Prostate gland (tissue), 2 donors: ENCODE measurements around the gene RAB3C.

ENCODE experiments used
- POLR2A ChIP-seq: fragments of 450-650 bp; IDR thresholded peaks from one replicate; pipeline ENCODE4 v1.6.1; 2016; ENCODE audit warnings: antibody characterized with exemption, mild to moderate bottlenecking
- POLR2AphosphoS5 ChIP-seq: sonication (generic); formaldehyde crosslinking; IDR thresholded peaks from one replicate; pipeline ENCODE4 v1.6.1; 2017; ENCODE audit warnings: antibody characterized with exemption
- TF ChIP-seq, protein P1 (sequence below), 4 experiments: fragments of 200-600 bp in 2 of 4; fragments of 450-650 bp in 2 of 4; sonication (generic) in 2 of 4; IDR thresholded peaks; 1 replicate in 3 of 4; 2 replicates in 1 of 4; pipeline ENCODE4 v1.5.1; 2016 to 2019; ENCODE audit warnings: antibody characterized with exemption in 4 of 4, mild to moderate bottlenecking in 2 of 4, moderate library complexity in 2 of 4

- TF ChIP-seq, protein P1, sequence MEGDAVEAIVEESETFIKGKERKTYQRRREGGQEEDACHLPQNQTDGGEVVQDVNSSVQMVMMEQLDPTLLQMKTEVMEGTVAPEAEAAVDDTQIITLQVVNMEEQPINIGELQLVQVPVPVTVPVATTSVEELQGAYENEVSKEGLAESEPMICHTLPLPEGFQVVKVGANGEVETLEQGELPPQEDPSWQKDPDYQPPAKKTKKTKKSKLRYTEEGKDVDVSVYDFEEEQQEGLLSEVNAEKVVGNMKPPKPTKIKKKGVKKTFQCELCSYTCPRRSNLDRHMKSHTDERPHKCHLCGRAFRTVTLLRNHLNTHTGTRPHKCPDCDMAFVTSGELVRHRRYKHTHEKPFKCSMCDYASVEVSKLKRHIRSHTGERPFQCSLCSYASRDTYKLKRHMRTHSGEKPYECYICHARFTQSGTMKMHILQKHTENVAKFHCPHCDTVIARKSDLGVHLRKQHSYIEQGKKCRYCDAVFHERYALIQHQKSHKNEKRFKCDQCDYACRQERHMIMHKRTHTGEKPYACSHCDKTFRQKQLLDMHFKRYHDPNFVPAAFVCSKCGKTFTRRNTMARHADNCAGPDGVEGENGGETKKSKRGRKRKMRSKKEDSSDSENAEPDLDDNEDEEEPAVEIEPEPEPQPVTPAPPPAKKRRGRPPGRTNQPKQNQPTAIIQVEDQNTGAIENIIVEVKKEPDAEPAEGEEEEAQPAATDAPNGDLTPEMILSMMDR (IDR thresholded peaks at IDR 0.05), result no peak
- no peak for TF ChIP-seq POLR2A
- TF ChIP-seq POLR2AphosphoS5, result no peak
These were observed 315.7 kb downstream of the RAB3C start for GRCh38 chr5:58898538-58898937.
